SK-N-MC (cell line): ENCODE data around the gene PLA2G2D.

Experiments
- DNase-seq: peaks from one replicate; pipeline ENCODE4 v3.0.0-alpha.2; 2011; ENCODE audit warnings: low read depth, low spot score
- H3K27ac ChIP-seq: fragments of 200-600 bp; sonication (generic); 2 replicates; pipeline ENCODE4 v1.5.1; 2016; ENCODE audit warnings: mixed run types
- H3K36me3 ChIP-seq: fragments of 200-600 bp; sonication (generic); 2 replicates; pipeline ENCODE4 v1.6.1; 2017; ENCODE audit warnings: antibody characterized with exemption, low read length, mixed read lengths; ENCODE audit not compliant: insufficient read depth
- H3K4me3 ChIP-seq: fragments of 200-600 bp; sonication (generic); 2 replicates; pipeline ENCODE4 v1.5.1; 2016
- H3K9ac ChIP-seq: fragments of 200-600 bp; sonication (generic); 2 replicates; pipeline ENCODE4 v1.8.0; 2017; ENCODE audit warnings: mixed run types, mixed read lengths; ENCODE audit not compliant: insufficient read length
- H3K9me3 ChIP-seq: fragments of 200-600 bp; sonication (generic); 2 replicates; pipeline ENCODE4 v1.6.1; 2017; ENCODE audit warnings: low read depth, mild to moderate bottlenecking, antibody characterized with exemption, low read length, moderate library complexity, mixed read lengths
- EZH2 ChIP-seq: fragments of 200-600 bp; sonication (generic); IDR thresholded peaks from one replicate; pipeline ENCODE4 v1.6.1; 2017; ENCODE audit warnings: antibody characterized with exemption
- FOXP2 ChIP-seq: optimal IDR thresholded peaks from 2 replicates; pipeline ENCODE3; 2011; ENCODE audit warnings: mild to moderate bottlenecking, moderate library complexity; ENCODE audit not compliant: insufficient read depth; ENCODE audit errors: extremely low read length, control extremely low read depth
- POLR2AphosphoS5 ChIP-seq: IDR thresholded peaks from 2 replicates; pipeline ENCODE4 v1.6.1; 2012; ENCODE audit warnings: mild to moderate bottlenecking, low read depth, low read length, borderline replicate concordance

The PLA2G2D gene

DNA sequence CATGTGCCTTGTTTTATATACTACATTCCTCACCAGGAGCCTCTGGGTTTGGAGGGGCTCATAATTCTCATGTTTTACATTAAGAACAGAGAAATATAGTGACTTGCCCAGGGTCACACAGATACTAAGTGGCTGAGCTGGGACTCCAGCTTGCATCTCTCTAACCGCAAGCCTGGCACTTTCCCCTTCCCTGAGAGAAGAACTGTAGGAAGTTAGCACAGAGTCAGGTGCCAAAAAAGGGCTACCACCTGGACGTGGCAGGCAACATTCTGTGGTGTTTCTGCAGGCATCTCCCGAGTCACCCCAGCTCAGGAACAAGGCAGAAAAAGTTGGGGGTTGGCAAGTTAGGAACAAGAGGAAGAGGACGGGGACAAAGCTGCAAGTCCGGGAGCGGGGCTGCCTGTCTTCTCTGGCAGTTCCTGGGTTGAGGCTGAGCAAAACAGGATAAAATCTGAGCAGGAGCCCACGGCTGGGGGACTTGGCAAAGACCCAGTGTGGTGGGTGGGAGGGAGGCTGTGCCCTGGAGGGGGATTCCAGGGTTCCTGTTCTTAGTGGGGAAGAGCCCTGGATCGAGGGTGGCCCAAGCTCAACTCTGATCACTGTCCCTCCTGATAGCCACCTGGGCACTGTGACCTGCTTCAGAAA lies 39.6 kb downstream of the PLA2G2D start:
- no peaks in the 10 kb centered on the region for H3K9me3 ChIP-seq
- DNase-seq, result no peak
- H3K4me3 ChIP-seq, result no peak overlapping the region
- TF ChIP-seq EZH2, result no peak
- TF ChIP-seq FOXP2, result no peak
- TF ChIP-seq POLR2AphosphoS5, result no peak
- no peak overlapping the region for H3K9ac ChIP-seq
- no peak overlapping the region for H3K27ac ChIP-seq
- H3K36me3 ChIP-seq, result no peaks in the 10 kb centered on the region

DNA sequence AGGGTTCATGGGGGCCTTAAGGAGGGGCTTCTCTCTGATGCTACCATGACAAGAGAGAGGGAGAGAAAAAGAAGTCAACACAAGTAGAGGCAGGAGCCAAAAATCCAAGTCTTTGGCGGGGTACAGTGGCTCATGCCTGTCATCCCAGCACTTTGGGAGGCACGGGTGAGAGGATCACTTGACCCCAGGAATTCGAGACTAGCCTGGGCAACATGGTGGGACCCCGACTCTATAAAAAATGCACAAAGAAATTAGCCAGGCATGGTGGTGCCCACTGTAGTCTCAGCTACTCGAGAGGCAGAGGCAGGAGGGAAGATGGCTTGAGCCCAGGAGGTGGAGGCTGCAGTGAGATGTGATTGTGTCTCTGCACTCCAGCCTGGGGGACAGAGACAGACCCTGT lies 40.6 kb downstream of the PLA2G2D start:
- Histone ChIP-seq H3K9ac (no peak overlapping the region), H3K27ac (no peak overlapping the region), H3K4me3 (no peak overlapping the region), H3K36me3 (no peaks in the 10 kb centered on the region), H3K9me3 (no peaks in the 10 kb centered on the region)
- TF ChIP-seq EZH2 (no peak), FOXP2 (no peak), POLR2AphosphoS5 (no peak)
- DNase-seq, result no peak

- DNase-seq, result no peak
- Histone ChIP-seq H3K4me3 (no peak overlapping the region), H3K27ac (no peak overlapping the region), H3K9me3 (no peaks in the 10 kb centered on the region), H3K9ac (no peak overlapping the region), H3K36me3 (no peaks in the 10 kb centered on the region)
- TF ChIP-seq POLR2AphosphoS5 (no peak), EZH2 (no peak), FOXP2 (no peak)
Observed at GRCh38 chr1:20078171-20078651, 41.1 kb downstream of the PLA2G2D start.

GRCh38 chr1:20076710-20077461 lies 42.5 kb downstream of the PLA2G2D start:
- Histone ChIP-seq H3K36me3 (no peaks in the 10 kb centered on the region), H3K9ac (no peak overlapping the region), H3K4me3 (no peak overlapping the region), H3K27ac (no peak overlapping the region), H3K9me3 (no peaks in the 10 kb centered on the region)
- TF ChIP-seq FOXP2 (no peak), EZH2 (no peak), POLR2AphosphoS5 (no peak)
- no peak for DNase-seq

- H3K9me3 ChIP-seq, result no peaks in the 10 kb centered on the region
- no peaks in the 10 kb centered on the region for H3K36me3 ChIP-seq
- H3K27ac ChIP-seq, result no peak overlapping the region
- no peak overlapping the region for H3K9ac ChIP-seq
- DNase-seq, result no peak
- TF ChIP-seq FOXP2 (no peak), POLR2AphosphoS5 (no peak), EZH2 (no peak)
- H3K4me3 ChIP-seq, result no peak overlapping the region
Observed at GRCh38 chr1:20076223-20076622, 43.1 kb downstream of the PLA2G2D start.

- Histone ChIP-seq H3K36me3 (no peaks in the 10 kb centered on the region), H3K27ac (no peak overlapping the region), H3K9me3 (no peaks in the 10 kb centered on the region), H3K4me3 (no peak overlapping the region), H3K9ac (no peak overlapping the region)
- no peak for DNase-seq
- TF ChIP-seq FOXP2, result no peak
- TF ChIP-seq POLR2AphosphoS5, result no peak
- no peak for TF ChIP-seq EZH2
Observed at GRCh38 chr1:20075345-20075744, 44.0 kb downstream of the PLA2G2D start.

GRCh38 chr1:20074725-20075171 lies 44.6 kb downstream of the PLA2G2D start:
- Histone ChIP-seq H3K4me3 (no peak overlapping the region), H3K9ac (no peak overlapping the region), H3K9me3 (no peaks in the 10 kb centered on the region), H3K36me3 (no peaks in the 10 kb centered on the region), H3K27ac (no peak overlapping the region)
- DNase-seq, result no peak
- TF ChIP-seq EZH2 (no peak), POLR2AphosphoS5 (no peak), FOXP2 (no peak)

- TF ChIP-seq EZH2, result no peak
- TF ChIP-seq FOXP2, result no peak
- no peak for TF ChIP-seq POLR2AphosphoS5
- Histone ChIP-seq H3K36me3 (no peaks in the 10 kb centered on the region), H3K27ac (no peak overlapping the region), H3K9me3 (no peaks in the 10 kb centered on the region), H3K4me3 (no peak overlapping the region), H3K9ac (no peak overlapping the region)
- no peak for DNase-seq
Observed at GRCh38 chr1:20074055-20074724, 45.1 kb downstream of the PLA2G2D start.
